Measurements from ENCODE around the gene MYOC.
"Not testable (repeated sequence)": the region's sequence is repeated elsewhere in the genome, so short reads cannot be mapped to it uniquely, and the experiment has no call there.

MYOC gene

GRCh38 chr1:171600862-171601261 is 51.6 kb downstream of the MYOC start:
- DNase-seq, result no peak

- DNase-seq, result not testable (repeated sequence)
Measured at GRCh38 chr1:171600310-171600709, 52.2 kb downstream of the MYOC start.

GRCh38 chr1:171597203-171597602 is 55.3 kb downstream of the MYOC start:
- DNase-seq, result no peak

- DNase-seq, result no peak
Measured at GRCh38 chr1:171596705-171597104, 55.8 kb downstream of the MYOC start.

- no peak for DNase-seq
Measured at GRCh38 chr1:171596119-171596518, 56.4 kb downstream of the MYOC start.

GRCh38 chr1:171595324-171595723 is 57.2 kb downstream of the MYOC start:
- DNase-seq, result no peak

- peak; percentile 29 for DNase-seq
Measured at GRCh38 chr1:171590022-171590421, 62.5 kb downstream of the MYOC start.

- DNase-seq, result no peak
Measured at GRCh38 chr1:171588230-171588629, 64.3 kb downstream of the MYOC start.

GRCh38 chr1:171585715-171586114 is 66.8 kb downstream of the MYOC start:
- no peak for DNase-seq

All from fibroblast of skin of right quadriceps (primary cell).